C4-2B (cell line): Measurements from ENCODE around the gene ZNF562.

Source experiments
- ZFX ChIP-seq: fragments of 450-650 bp; IDR thresholded peaks from 2 replicates; pipeline ENCODE4 v1.6.1; 2017
- TF ChIP-seq, protein P1 (sequence below): fragments of 450-650 bp; conservative IDR thresholded peaks from 2 replicates; pipeline ENCODE4 v1.5.1; 2017; ENCODE audit warnings: mild to moderate bottlenecking

DNA sequence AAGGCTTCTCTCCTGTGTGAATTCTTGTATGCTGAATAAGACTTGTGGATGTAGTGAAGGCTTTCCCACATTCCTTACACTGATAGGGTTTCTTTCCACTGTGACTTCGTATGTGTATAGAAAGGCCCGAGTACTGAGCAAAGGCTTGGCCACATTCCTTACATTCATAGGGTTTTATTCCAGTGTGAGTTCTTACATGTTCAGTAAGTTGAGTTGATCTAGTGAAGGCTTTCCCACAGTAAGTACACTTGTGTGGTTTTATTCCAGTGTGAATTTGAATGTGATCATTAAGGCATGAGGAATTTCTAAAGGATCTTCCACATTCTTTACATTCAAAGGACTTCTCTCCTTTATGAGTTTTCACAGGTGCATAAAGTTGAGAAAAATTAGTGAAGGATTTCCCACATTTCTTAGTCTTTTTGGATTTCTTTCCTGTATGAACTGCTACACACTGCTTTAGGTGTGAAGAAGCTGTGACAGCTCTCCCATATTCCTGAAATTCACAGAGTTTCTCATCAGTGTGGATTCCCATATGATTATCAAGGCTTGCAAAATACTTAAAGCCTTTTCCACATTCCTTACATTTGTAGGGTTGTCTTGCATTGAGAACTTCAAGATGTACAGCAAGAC is 64.3 kb downstream of the ZNF562 start:
- TF ChIP-seq, protein P1, sequence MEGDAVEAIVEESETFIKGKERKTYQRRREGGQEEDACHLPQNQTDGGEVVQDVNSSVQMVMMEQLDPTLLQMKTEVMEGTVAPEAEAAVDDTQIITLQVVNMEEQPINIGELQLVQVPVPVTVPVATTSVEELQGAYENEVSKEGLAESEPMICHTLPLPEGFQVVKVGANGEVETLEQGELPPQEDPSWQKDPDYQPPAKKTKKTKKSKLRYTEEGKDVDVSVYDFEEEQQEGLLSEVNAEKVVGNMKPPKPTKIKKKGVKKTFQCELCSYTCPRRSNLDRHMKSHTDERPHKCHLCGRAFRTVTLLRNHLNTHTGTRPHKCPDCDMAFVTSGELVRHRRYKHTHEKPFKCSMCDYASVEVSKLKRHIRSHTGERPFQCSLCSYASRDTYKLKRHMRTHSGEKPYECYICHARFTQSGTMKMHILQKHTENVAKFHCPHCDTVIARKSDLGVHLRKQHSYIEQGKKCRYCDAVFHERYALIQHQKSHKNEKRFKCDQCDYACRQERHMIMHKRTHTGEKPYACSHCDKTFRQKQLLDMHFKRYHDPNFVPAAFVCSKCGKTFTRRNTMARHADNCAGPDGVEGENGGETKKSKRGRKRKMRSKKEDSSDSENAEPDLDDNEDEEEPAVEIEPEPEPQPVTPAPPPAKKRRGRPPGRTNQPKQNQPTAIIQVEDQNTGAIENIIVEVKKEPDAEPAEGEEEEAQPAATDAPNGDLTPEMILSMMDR: no peak
- no peak for TF ChIP-seq ZFX
